ENCODE measurements around the gene ADGRL3.

DNA sequence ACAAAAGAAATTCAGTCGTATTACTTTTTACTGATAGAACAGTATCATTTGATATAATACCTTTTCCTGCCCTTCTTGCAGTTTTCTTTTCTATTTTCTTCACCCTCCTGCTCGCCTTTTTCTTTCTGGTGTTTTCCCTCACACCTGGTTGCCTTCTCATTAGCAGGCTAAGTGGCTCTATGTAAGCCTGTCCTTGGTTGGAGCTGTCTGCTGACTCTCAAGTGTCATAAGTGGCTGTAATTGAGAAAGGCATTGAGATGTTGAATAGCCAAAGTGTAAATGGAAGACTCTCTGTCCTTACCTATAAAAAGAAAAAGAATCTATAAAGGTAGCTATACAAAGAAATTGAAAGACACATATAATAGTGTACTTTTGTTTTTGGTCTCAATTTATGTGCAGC lies 180.7 kb downstream of the ADGRL3 start:
- TF ChIP-seq, protein P1, sequence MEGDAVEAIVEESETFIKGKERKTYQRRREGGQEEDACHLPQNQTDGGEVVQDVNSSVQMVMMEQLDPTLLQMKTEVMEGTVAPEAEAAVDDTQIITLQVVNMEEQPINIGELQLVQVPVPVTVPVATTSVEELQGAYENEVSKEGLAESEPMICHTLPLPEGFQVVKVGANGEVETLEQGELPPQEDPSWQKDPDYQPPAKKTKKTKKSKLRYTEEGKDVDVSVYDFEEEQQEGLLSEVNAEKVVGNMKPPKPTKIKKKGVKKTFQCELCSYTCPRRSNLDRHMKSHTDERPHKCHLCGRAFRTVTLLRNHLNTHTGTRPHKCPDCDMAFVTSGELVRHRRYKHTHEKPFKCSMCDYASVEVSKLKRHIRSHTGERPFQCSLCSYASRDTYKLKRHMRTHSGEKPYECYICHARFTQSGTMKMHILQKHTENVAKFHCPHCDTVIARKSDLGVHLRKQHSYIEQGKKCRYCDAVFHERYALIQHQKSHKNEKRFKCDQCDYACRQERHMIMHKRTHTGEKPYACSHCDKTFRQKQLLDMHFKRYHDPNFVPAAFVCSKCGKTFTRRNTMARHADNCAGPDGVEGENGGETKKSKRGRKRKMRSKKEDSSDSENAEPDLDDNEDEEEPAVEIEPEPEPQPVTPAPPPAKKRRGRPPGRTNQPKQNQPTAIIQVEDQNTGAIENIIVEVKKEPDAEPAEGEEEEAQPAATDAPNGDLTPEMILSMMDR (IDR thresholded peaks at IDR 0.05; ENCODE audit: insufficient read depth, low read depth, low read length): no peak
- TF ChIP-seq EZH2 (IDR thresholded peaks at IDR 0.05; ENCODE audit: insufficient read depth, low read length): no peak
